ENCODE measurements around the gene BIRC3.

BIRC3 gene

DNA sequence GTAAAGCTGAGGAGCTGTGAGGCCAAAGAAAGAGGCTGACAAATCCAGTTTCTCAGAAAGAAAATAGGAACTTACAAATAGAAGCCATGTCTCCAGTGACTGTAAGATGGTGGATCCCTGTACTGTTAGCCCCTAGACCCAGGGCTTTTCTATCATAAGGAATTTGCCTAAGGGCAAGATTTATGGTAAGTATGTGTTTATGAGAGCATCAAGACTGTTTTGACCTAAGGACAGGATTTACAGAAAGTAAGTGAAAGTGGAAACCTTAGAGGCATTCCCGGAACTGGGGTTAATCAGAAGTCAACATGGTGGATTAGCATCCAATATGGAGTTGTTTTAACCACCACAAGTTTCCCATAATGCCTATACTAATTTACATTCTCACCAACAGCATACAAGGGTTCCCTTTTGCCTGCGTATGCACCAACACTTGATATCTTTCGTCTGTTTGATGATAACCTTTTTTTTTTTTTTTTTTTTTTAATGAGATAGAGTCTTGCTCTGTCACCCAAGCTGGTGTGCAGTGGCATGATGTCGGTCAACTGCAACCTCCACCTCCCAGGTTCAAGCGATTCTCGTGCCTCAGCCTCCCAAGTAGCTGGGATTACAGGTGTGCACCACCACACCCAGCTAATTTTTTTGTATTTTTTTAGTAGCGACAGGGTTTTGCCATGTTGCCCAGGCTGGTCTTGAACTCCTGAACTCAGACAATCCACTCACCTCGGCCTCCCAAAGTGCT lies 69.9 kb downstream of the BIRC3 start:
- Histone ChIP-seq H4K20me1 (ENCODE audit: insufficient read depth, low read length) (no peaks in the 10 kb centered on the region), H3K4me3 (ENCODE audit: low read length) (no peak overlapping the region), H3K9me3 (ENCODE audit: insufficient read depth, low read length) (no peaks in the 10 kb centered on the region), H2AFZ (ENCODE audit: low read depth, low read length) (no peak overlapping the region), H3K79me2 (ENCODE audit: low read length) (no peaks in the 10 kb centered on the region), H3K4me2 (ENCODE audit: low read length) (no peak overlapping the region), H3K27ac (ENCODE audit: low read length) (no peak overlapping the region), H3K9ac (ENCODE audit: low read length) (no peak overlapping the region), H3K27me3 (ENCODE audit: low read depth, low read length) (no peaks in the 10 kb centered on the region), H3K4me1 (ENCODE audit: low read length) (peaks cover 13% of the 10 kb centered on the region), H3K36me3 (replicated peaks; ENCODE audit: low read depth, low read length) (peaks cover 26% of the 10 kb centered on the region)
- TF ChIP-seq EZH2phosphoT487 (IDR thresholded peaks at IDR 0.05; ENCODE audit: low read depth) = no peak
- TF ChIP-seq, protein P1, sequence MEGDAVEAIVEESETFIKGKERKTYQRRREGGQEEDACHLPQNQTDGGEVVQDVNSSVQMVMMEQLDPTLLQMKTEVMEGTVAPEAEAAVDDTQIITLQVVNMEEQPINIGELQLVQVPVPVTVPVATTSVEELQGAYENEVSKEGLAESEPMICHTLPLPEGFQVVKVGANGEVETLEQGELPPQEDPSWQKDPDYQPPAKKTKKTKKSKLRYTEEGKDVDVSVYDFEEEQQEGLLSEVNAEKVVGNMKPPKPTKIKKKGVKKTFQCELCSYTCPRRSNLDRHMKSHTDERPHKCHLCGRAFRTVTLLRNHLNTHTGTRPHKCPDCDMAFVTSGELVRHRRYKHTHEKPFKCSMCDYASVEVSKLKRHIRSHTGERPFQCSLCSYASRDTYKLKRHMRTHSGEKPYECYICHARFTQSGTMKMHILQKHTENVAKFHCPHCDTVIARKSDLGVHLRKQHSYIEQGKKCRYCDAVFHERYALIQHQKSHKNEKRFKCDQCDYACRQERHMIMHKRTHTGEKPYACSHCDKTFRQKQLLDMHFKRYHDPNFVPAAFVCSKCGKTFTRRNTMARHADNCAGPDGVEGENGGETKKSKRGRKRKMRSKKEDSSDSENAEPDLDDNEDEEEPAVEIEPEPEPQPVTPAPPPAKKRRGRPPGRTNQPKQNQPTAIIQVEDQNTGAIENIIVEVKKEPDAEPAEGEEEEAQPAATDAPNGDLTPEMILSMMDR (IDR thresholded peaks at IDR 0.05; ENCODE audit: low read depth, low read length) = no peak
